MM.1S (cell line): Measurements from ENCODE around the gene CD52.

ENCODE experiments used
- DNase-seq: peaks from one replicate; pipeline ENCODE4 v3.0.0-alpha.2; 2015
- H2AFZ ChIP-seq: fragments of 300-600 bp; sonication (generic); 2 replicates; pipeline ENCODE4 v1.6.0; 2016; ENCODE audit warnings: antibody characterized with exemption, low read length
- H3F3A ChIP-seq: fragments of 300-600 bp; sonication (generic); 2 replicates; pipeline ENCODE4 v1.6.1; 2016; ENCODE audit warnings: mild to moderate bottlenecking, antibody characterized with exemption, low read length, moderate library complexity, mixed read lengths; ENCODE audit not compliant: insufficient read depth
- H3K27ac ChIP-seq: fragments of 300-600 bp; sonication (generic); 2 replicates; pipeline ENCODE4 v1.5.1; 2016; ENCODE audit warnings: mild to moderate bottlenecking, low read length
- H3K27me3 ChIP-seq: fragments of 300-600 bp; sonication (generic); replicated peaks from 2 replicates; pipeline ENCODE4 v1.6.0; 2016; ENCODE audit warnings: low read length; ENCODE audit not compliant: insufficient read depth
- H3K36me3 ChIP-seq: fragments of 300-600 bp; sonication (generic); replicated peaks from 2 replicates; pipeline ENCODE4 v1.6.1; 2016; ENCODE audit warnings: mild to moderate bottlenecking, low read length, mixed read lengths; ENCODE audit not compliant: insufficient read depth
- H3K4me1 ChIP-seq: fragments of 300-600 bp; sonication (generic); 2 replicates; pipeline ENCODE4 v1.6.1; 2016; ENCODE audit warnings: low read length, mixed read lengths
- H3K4me2 ChIP-seq: fragments of 300-600 bp; sonication (generic); 2 replicates; pipeline ENCODE4 v1.6.0; 2016; ENCODE audit warnings: low read depth, low read length
- H3K4me3 ChIP-seq: fragments of 300-600 bp; sonication (generic); 2 replicates; pipeline ENCODE4 v1.5.1; 2016; ENCODE audit warnings: low read length, mixed read lengths
- H3K79me2 ChIP-seq: fragments of 300-600 bp; sonication (generic); 2 replicates; pipeline ENCODE4 v1.6.1; 2016; ENCODE audit warnings: mixed run types, low read length, mixed read lengths
- H3K9ac ChIP-seq: fragments of 300-600 bp; sonication (generic); 2 replicates; pipeline ENCODE4 v1.6.1; 2016; ENCODE audit warnings: low read length, mixed read lengths
- H3K9me2 ChIP-seq: fragments of 300-600 bp; sonication (generic); replicated peaks from 2 replicates; pipeline ENCODE4 v1.6.1; 2016; ENCODE audit warnings: mild to moderate bottlenecking, low read length, mixed read lengths; ENCODE audit not compliant: insufficient read depth
- H3K9me3 ChIP-seq: fragments of 300-600 bp; sonication (generic); replicated peaks from 2 replicates; pipeline ENCODE4 v1.6.1; 2016; ENCODE audit warnings: mild to moderate bottlenecking, low read length, mixed read lengths; ENCODE audit not compliant: insufficient read depth
- H4K20me1 ChIP-seq: fragments of 300-600 bp; sonication (generic); 2 replicates; pipeline ENCODE4 v1.6.1; 2016; ENCODE audit warnings: mild to moderate bottlenecking, low read length, moderate library complexity, mixed read lengths; ENCODE audit not compliant: insufficient read depth
- CTCF ChIP-seq: fragments of 300-600 bp; sonication (generic); IDR thresholded peaks from 2 replicates; pipeline ENCODE4 v1.5.1; 2016; ENCODE audit warnings: antibody characterized with exemption, low read length, mixed read lengths
- EZH2 ChIP-seq: fragments of 300-600 bp; sonication (generic); optimal IDR thresholded peaks from 2 replicates; pipeline ENCODE3; 2017; ENCODE audit warnings: low read depth, mild to moderate bottlenecking, antibody characterized with exemption, low read length, mixed read lengths
- EZH2phosphoT487 ChIP-seq: fragments of 300-600 bp; sonication (generic); IDR thresholded peaks from 2 replicates; pipeline ENCODE4 v1.6.1; 2018; ENCODE audit warnings: antibody characterized with exemption, low read length

The CD52 gene

DNA sequence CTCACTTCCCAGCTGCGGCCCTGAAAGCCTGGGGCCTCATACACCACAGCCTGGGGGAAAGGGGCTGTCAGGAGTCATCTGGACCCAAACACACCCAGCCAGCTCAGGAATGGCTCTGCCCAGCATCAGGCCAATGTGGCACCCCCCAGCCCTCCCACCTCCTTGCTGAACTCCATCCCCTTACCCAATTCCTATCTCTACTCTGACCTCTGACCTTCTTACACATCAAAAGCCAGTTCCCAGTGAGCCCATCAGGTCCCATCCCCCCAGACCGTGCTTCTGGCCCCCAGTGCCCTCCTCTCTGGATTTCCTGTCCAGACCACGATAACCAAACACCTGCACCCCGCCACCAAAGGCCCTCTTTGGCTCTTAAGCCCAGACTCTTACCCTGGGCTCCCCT, 19.9 kb downstream of the CD52 start:
- no peak overlapping the region for H3K4me2 ChIP-seq
- H3K4me1 ChIP-seq, result peaks cover 7% of the 10 kb centered on the region; the same call in 1 of the 2 replicates
- H2AFZ ChIP-seq, result no peak overlapping the region
- no peaks in the 10 kb centered on the region for H3K9me2 ChIP-seq
- H3F3A ChIP-seq, result no peaks in the 10 kb centered on the region
- H3K4me3 ChIP-seq, result no peak overlapping the region
- H3K9ac ChIP-seq, result no peak overlapping the region
- no peaks in the 10 kb centered on the region for H3K9me3 ChIP-seq
- no peak overlapping the region for H3K27ac ChIP-seq
- TF ChIP-seq EZH2phosphoT487 (no peak), CTCF (no peak), EZH2 (no peak)
- H4K20me1 ChIP-seq, result no peaks in the 10 kb centered on the region
- no peaks in the 10 kb centered on the region for H3K79me2 ChIP-seq
- DNase-seq, result no peak
- peaks cover 25% of the 10 kb centered on the region for H3K27me3 ChIP-seq
- no peaks in the 10 kb centered on the region for H3K36me3 ChIP-seq

DNA sequence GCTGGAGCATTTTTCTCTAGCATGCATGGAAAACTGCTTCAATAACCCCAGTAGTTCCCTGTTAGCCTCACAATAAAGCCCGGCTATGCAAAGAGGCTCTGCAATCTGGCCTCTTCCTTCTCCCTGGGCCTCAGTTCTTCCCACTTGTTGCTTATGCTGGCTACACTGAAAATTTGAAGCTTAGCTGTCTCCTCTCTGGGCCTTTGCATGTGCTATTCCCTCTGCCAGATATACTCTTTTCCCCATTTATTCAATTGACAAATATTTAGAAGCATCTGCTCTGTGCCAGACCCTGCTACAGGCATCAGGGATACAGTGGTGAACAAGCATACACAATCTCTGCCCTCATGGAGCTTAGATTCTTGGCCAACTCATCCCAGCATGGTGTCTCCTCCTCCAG, 20.9 kb downstream of the CD52 start:
- no peak overlapping the region for H2AFZ ChIP-seq
- no peak for DNase-seq
- H3K79me2 ChIP-seq, result no peaks in the 10 kb centered on the region
- H3K9ac ChIP-seq, result no peak overlapping the region
- peaks cover 31% of the 10 kb centered on the region for H3K27me3 ChIP-seq
- no peak overlapping the region for H3K4me3 ChIP-seq
- no peaks in the 10 kb centered on the region for H3K9me2 ChIP-seq
- H3K9me3 ChIP-seq, result no peaks in the 10 kb centered on the region
- no peaks in the 10 kb centered on the region for H3F3A ChIP-seq
- H3K36me3 ChIP-seq, result no peaks in the 10 kb centered on the region
- TF ChIP-seq EZH2phosphoT487 (no peak), EZH2 (no peak), CTCF (no peak)
- no peaks in the 10 kb centered on the region for H4K20me1 ChIP-seq
- H3K27ac ChIP-seq, result no peak overlapping the region
- H3K4me1 ChIP-seq, result peaks cover 7% of the 10 kb centered on the region; the same call in 1 of the 2 replicates
- no peak overlapping the region for H3K4me2 ChIP-seq

GRCh38 chr1:26340047-26340481, 22.3 kb downstream of the CD52 start:
- H3K79me2 ChIP-seq, result no peaks in the 10 kb centered on the region
- H2AFZ ChIP-seq, result no peak overlapping the region
- H3K9me3 ChIP-seq, result no peaks in the 10 kb centered on the region
- H3K36me3 ChIP-seq, result no peaks in the 10 kb centered on the region
- H3K4me1 ChIP-seq, result peaks cover 7% of the 10 kb centered on the region; the same call in 1 of the 2 replicates
- H4K20me1 ChIP-seq, result no peaks in the 10 kb centered on the region
- DNase-seq, result no peak
- TF ChIP-seq EZH2 (no peak), EZH2phosphoT487 (no peak), CTCF (no peak)
- no peaks in the 10 kb centered on the region for H3F3A ChIP-seq
- peaks cover 36% of the 10 kb centered on the region for H3K27me3 ChIP-seq
- no peak overlapping the region for H3K9ac ChIP-seq
- H3K4me2 ChIP-seq, result no peak overlapping the region
- no peaks in the 10 kb centered on the region for H3K9me2 ChIP-seq
- no peak overlapping the region for H3K27ac ChIP-seq
- H3K4me3 ChIP-seq, result no peak overlapping the region
